ENCODE measurements around the gene DIAPH2. TPM values are rescaled to one million over a fixed set of nuclear protein-coding genes. Genes with fewer than 3 reads are reported as not detected.

DIAPH2 gene
- total RNA-seq, 1 donor from 2014 or later = 12.3 TPM

DNA sequence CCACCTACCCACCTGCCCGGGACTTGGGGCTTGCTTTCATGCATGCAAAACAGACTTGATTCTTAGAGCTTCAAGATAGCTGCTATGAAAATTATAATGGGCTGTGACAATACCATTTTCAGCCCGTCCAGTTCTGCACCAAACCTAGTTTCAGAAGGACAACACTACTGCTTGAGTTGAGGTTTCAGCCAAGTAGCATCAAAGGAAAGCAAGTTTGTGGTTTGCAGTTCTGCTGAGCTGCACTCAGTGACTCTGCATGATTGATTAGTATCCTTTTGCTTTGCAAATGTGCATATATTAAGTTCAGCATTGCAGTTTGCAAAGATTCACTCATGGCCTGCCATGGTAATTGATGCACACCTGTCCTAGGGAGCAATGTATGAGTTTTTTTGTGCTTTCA, 641.8 kb downstream of the DIAPH2 start:
- DNase-seq (ENCODE audit: low read depth) = no peak
- Histone ChIP-seq H3K4me3 (ENCODE audit: low read depth, low read length) (no peak overlapping the region), H3K36me3 (ENCODE audit: control insufficient read depth, insufficient read depth, low read length) (no peaks in the 10 kb centered on the region), H3K27me3 (ENCODE audit: control insufficient read depth, insufficient read depth, low read length) (no peaks in the 10 kb centered on the region)
- TF ChIP-seq, protein P1, sequence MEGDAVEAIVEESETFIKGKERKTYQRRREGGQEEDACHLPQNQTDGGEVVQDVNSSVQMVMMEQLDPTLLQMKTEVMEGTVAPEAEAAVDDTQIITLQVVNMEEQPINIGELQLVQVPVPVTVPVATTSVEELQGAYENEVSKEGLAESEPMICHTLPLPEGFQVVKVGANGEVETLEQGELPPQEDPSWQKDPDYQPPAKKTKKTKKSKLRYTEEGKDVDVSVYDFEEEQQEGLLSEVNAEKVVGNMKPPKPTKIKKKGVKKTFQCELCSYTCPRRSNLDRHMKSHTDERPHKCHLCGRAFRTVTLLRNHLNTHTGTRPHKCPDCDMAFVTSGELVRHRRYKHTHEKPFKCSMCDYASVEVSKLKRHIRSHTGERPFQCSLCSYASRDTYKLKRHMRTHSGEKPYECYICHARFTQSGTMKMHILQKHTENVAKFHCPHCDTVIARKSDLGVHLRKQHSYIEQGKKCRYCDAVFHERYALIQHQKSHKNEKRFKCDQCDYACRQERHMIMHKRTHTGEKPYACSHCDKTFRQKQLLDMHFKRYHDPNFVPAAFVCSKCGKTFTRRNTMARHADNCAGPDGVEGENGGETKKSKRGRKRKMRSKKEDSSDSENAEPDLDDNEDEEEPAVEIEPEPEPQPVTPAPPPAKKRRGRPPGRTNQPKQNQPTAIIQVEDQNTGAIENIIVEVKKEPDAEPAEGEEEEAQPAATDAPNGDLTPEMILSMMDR (IDR thresholded peaks at IDR 0.05; ENCODE audit: insufficient read depth, low read length, poor library complexity, severe bottlenecking) = no peak

DNA sequence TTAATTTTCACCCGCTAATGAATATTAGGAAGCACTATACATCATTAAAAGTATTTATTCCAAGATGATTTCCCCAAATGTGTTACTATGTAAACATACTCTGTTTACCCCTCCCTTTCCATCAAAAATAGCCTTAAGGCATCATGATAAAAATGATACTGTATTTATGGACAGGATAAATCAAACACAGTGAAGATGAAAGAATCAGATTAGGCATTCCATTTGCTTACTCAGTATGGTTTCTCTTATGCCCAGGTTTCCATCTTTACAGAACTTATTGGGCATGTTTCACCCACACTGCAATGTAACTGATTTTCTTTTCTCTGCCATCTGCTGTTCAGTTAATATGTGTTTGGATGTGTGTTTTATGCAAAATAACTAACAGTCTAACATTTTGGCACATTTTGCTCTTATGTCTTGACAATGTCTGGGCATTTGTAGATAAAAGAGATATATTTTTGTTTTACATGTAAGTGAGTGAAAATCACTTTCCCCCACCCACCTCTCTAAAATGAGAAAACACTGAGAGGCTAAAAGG, 644.3 kb downstream of the DIAPH2 start:
- no peak overlapping the region for H3K4me3 ChIP-seq (ENCODE audit: low read depth, low read length)
- no peaks in the 10 kb centered on the region for H3K36me3 ChIP-seq (ENCODE audit: control insufficient read depth, insufficient read depth, low read length)
- DNase-seq (ENCODE audit: low read depth) = no peak
- no peaks in the 10 kb centered on the region for H3K27me3 ChIP-seq (ENCODE audit: control insufficient read depth, insufficient read depth, low read length)
- TF ChIP-seq, protein P1 (IDR thresholded peaks at IDR 0.05; ENCODE audit: insufficient read depth, low read length, poor library complexity, severe bottlenecking) = no peak

DNA sequence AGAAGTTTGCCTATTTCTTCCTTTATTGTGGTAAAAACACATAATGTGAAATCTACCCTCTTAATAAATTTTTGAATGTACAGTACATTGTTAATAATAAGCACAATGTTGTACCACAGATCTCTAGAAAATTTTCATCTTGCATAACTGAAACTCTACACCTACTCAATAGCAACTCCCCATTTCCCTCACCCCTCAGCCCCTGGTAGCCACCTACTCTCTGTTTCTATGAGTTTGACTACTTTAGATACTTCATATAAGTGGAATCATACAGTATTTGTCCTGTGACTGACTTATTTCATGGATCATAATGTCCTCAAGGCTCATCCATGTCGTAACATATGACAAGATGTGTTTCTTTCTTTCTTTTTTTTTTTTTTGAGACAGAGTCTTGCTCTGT, 645.5 kb downstream of the DIAPH2 start:
- no peak for DNase-seq (ENCODE audit: low read depth)
- TF ChIP-seq, protein P1 (IDR thresholded peaks at IDR 0.05; ENCODE audit: insufficient read depth, low read length, poor library complexity, severe bottlenecking) = no peak
- H3K36me3 ChIP-seq (ENCODE audit: control insufficient read depth, insufficient read depth, low read length) = no peaks in the 10 kb centered on the region
- no peak overlapping the region for H3K4me3 ChIP-seq (ENCODE audit: low read depth, low read length)
- H3K27me3 ChIP-seq (ENCODE audit: control insufficient read depth, insufficient read depth, low read length) = no peaks in the 10 kb centered on the region

DNA sequence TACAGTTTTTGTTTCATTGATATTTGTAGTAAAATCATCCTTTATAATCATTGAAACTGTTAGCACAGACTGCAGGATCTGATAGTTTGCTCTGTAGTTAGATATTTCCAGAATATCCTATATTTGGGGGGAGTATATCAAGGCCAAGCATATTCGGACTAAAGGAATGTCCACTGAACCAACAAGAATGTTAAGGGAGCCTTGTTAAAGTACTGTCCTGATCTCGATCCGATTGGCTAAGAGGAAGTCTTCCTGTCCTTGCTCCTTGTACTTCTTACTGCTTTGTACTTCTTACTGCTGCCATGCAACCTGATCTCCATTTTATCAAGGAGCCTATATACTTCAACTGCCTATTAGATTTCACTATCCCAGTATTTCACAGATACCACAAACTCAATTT, 648.3 kb downstream of the DIAPH2 start:
- H3K4me3 ChIP-seq (ENCODE audit: low read depth, low read length) = no peak overlapping the region
- no peak for DNase-seq (ENCODE audit: low read depth)
- TF ChIP-seq, protein P1 (IDR thresholded peaks at IDR 0.05; ENCODE audit: insufficient read depth, low read length, poor library complexity, severe bottlenecking) = no peak

DNA sequence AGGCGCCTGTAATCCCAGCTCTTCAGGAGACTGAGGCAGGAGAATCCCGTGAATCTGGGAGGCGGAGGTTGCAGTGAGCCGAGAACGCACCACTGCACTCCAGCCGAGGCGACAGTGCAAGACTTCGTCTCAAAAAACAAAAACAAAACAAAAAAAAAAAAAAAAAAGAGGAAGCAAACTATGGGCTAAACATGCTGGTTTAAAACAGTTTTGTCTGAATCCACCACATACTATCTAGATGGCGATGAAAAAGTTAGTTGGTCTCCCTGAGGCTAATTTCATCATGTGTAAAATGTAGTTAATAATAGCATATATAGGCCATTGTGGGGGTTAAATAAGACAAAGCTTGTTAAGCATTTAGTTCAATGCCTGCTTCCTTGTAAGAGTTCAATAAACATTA, 650.2 kb downstream of the DIAPH2 start:
- TF ChIP-seq, protein P1 (IDR thresholded peaks at IDR 0.05; ENCODE audit: insufficient read depth, low read length, poor library complexity, severe bottlenecking) = no peak
- DNase-seq (ENCODE audit: low read depth) = no peak
- no peaks in the 10 kb centered on the region for H3K27me3 ChIP-seq (ENCODE audit: control insufficient read depth, insufficient read depth, low read length)
- H3K4me3 ChIP-seq (ENCODE audit: low read depth, low read length) = no peak overlapping the region
- H3K36me3 ChIP-seq (ENCODE audit: control insufficient read depth, insufficient read depth, low read length) = no peaks in the 10 kb centered on the region

More for the DNA sequence above, 648.3 kb downstream of the DIAPH2 start:
- H3K36me3 ChIP-seq (ENCODE audit: control insufficient read depth, insufficient read depth, low read length) = no peaks in the 10 kb centered on the region
- no peaks in the 10 kb centered on the region for H3K27me3 ChIP-seq (ENCODE audit: control insufficient read depth, insufficient read depth, low read length)

DNA sequence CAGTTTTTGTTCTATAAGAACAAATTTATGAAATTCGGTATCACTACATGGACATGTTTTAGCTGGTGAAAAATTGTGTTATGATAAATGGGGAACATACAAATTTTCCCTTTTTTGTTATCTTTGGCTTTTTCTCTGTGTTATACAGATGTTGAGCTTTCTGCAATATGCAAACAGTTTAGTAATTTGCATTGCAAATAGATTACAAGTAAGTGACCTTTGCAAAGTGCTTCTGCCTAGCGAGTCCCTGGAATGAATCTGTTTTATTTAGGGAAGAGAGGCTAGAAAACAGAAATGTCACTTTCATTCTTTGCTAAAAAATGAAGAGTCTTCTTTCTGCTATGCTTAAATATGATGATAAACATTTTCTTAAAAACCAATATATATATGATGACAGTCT, 660.1 kb downstream of the DIAPH2 start:
- TF ChIP-seq, protein P1 (IDR thresholded peaks at IDR 0.05; ENCODE audit: insufficient read depth, low read length, poor library complexity, severe bottlenecking) = no peak

More for the DNA sequence above, 660.1 kb downstream of the DIAPH2 start:
- no peak overlapping the region for H3K4me3 ChIP-seq (ENCODE audit: low read depth, low read length)
- H3K36me3 ChIP-seq (ENCODE audit: control insufficient read depth, insufficient read depth, low read length) = no peaks in the 10 kb centered on the region
- DNase-seq (ENCODE audit: low read depth) = no peak
- no peaks in the 10 kb centered on the region for H3K27me3 ChIP-seq (ENCODE audit: control insufficient read depth, insufficient read depth, low read length)
